ENCODE measurements around the gene HIVEP3.

The HIVEP3 gene

DNA sequence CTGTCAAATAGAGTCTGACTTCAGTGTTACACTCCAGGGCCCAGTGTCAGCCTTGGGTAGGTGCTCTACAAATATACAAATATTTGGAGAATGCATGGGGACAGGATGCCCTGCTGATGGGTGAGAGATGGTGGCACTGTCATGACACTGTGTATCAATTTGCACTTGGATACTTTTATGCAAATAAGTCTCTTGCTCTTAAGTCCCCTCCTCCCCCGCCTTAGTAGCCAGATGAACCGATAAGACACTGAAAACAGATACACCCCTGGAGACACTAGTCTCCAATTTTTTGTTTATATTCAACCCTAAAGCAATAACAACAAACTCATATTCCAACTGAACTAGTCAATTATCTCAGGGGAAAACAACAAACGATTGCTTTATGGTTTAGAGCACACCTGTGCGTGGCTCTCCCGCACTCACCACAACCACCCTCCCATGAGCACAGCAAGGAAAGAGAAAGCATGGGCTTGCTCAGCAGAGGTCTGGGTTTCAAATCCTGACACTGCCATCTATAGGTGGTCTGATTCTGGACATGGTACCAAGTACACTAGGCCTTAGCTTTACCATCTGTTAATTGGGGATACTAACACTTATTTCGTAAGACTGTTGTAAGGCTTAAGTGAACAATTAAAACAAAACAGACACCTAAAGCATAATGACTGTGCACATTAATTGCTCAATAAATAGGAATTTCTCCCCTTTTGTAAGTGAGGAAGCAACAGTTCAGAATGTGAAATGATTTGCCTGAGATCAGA lies 50.3 kb downstream of the HIVEP3 start:
- no peak for FAIRE-seq

DNA sequence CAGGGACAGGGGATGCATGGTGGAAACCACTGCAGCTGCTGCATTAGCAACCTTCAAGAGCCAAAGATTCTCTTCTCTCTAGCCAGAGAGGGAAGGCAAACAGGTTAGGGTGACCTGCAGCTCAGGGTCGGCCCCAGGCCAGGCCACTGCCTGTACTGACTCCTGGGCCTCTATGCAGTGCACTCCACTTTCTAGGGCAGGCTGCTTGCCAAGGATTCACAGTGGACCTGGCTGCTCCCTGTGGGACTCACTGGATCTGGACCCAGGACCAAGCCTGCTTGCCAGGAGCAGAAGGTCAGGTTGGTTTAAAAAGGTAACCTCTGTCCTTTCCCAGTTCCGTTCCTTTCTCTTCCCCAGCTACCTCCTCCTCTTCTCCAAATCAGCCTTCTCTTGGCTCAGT lies 52.4 kb downstream of the HIVEP3 start:
- FAIRE-seq, result no peak

DNA sequence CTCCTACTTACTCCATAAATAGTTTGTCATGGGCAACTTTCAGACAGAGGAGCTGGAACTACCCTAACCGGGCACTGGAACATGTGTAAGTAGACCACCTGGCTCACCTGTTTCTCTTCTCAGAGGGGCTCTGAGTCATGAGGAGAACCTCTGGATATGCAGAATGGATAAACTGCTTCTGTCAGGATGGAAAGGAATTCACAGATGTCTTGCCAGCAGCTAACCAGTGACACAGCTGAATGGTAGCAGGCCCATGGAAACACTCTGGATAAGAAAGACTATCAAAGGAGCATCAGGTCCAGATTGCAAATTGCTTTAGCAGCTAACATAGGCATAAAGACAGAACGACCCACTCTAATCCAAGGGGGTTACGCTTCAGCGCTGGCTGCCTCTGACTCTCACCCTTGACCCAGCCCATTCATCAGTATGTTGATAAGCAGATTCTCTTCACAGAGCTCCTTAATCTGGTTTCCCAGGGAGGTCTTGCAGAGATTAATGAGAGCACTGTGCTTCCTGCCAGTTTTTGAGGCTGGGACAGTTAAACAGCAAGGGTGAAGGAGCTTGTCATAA lies 54.2 kb downstream of the HIVEP3 start:
- FAIRE-seq, result no peak

GRCh38 chr1:41863718-41864117 lies 55.0 kb downstream of the HIVEP3 start:
- no peak for FAIRE-seq

DNA sequence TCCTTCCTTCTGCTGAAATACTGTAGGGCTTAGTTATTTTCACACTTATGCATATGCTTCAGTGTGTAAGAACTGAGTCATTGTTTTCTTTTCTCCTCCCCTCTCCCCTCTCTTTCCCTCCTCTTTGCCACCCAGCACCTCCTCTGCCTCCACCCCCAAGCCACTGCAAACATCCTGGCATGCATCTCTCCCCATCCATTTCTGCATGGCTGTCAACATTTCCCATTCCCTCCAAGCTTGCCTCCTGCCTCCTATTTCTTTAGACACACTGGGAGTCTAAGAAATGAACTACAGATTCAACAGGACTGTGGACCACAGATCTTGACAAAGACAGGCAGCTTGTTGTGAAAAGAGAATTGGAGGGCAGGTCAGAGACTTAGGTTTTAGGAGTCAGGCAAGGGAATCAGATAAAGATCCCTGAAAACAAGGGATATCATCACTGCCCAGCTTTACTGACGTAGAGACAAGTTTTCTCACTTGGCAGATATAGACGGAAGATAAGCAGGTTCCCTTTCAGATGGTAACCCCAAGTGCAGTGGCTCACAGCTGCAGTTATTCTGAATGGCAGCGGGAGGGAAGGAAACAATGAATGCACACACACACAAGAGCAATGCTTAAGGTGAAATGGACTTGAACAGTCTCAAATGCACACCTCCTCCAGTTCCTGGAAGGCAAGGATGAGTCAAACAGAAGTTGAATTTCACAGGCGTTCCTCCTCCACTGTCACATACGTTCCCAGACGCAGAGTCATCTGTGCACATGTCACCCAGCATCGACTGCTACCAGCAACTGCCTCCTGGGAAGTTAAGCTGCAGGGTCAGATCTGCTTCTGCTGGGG lies 56.1 kb downstream of the HIVEP3 start:
- FAIRE-seq, result no peak

GRCh38 chr1:41861535-41862383 lies 57.0 kb downstream of the HIVEP3 start:
- no peak for FAIRE-seq

GRCh38 chr1:41860771-41861170 lies 58.0 kb downstream of the HIVEP3 start:
- no peak for FAIRE-seq

DNA sequence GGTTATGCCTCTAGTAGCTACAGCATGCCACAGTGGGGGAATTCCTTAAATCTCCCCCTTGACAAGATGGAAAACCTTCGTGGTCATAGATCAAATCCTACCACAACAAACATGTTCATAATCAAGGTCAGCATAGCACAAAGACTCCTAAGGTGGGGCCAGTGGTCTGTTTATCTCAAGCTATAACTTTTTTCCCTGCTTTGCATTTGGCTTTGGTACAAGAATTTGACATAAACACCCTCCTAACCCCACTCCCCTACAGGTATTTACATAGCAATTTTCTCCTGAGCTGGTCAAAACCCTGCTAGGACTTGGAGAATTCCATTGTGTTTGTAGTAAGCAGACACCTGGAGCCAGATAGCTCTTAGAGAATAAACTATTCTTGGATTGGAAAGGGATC lies 58.5 kb downstream of the HIVEP3 start:
- no peak for FAIRE-seq

GRCh38 chr1:41859686-41860085 lies 59.0 kb downstream of the HIVEP3 start:
- no peak for FAIRE-seq

DNA sequence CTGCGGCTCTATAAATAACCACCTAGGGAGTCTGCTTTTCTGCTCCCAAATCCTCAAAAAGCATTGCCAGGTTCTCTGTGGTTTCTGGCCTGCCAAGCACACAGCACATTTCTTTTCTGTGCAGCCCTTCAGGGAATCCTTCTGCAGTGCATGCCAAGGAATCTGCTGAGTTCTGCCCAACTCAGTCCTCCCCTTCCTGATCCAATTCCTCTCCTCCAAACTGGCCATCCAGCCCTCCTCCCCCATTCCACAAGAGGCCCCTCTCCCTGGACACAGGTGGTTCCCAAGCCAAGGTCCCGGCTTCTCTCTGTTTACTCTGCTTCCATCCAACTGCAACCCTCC lies 61.8 kb downstream of the HIVEP3 start:
- no peak for FAIRE-seq

DNA sequence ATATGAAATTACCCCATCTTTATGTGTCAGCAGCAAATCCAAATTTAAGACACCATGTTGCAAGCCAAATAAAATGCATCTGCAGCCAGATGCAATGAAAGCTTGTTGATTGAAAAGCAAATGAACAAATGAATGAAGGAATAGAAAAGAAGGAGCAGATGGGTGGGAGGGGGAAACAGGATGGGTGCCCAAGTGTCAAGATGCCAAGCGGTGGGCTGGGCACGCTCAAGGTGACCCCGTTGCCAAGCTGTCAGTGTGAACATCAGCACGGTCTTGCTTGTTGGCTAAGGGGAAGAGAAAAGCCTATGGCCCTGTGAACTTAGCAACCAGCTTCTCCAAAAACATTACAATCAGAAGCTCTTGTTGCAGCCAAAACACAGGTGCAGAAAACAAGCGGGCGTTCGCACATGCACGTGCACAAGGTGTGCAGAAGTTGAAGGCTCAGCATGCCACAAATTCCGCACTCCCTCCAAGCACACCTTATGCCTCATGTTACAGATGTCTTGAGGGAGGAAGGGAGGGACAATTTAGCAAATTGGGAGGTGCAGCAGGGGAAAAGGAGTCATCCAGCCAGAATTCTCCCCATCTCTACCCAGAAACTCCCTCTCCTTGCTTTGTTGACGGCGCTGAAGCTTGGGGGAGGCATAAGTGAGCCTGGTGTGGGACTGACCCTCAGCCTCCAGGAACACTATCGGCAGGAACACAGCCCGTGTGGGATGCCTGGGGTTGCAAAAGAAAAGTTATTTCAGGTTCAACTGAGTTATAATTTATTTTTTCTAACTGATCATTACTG lies 62.4 kb downstream of the HIVEP3 start:
- no peak for FAIRE-seq

GRCh38 chr1:41855713-41856112 lies 63.0 kb downstream of the HIVEP3 start:
- FAIRE-seq, result no peak

DNA sequence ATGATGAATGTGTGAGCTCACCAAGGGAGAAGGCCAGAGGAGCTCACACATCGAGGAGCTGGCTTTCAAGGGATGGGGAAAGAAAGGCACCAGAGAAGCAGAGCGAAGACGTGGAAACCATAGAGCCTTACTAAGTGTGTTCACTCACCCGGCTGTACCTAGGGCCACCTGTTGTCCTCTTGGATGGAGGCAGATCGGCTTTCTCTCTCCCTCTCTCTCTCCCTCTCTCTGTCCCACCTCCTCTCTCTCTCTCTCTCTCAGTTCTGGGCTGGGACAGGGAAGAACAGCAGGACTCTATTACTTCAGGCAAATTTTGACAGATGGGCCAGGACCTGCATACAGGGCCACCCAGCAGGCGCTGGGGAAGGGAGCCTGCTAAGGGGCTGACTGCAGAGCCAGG lies 64.8 kb downstream of the HIVEP3 start:
- no peak for FAIRE-seq

DNA sequence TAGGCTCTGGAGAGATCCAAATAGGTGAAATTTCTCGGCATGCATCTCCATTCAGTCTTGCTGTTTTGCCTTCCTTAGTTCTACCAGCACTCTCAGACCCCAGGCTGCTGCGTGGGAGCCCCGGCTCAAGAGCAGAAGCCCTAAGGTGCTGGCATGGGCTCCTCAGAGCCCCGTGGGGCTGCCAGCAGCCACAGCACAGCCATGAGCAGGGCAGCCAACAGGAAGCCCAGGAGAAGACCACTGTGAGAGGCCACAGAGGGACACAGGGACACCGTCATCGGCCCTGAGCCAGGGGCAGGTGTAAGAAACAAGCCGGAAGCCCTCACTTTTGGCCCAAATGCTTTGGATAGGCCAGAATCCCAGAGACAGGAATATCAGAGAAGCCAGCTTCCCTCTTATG lies 66.6 kb downstream of the HIVEP3 start:
- FAIRE-seq, result no peak

DNA sequence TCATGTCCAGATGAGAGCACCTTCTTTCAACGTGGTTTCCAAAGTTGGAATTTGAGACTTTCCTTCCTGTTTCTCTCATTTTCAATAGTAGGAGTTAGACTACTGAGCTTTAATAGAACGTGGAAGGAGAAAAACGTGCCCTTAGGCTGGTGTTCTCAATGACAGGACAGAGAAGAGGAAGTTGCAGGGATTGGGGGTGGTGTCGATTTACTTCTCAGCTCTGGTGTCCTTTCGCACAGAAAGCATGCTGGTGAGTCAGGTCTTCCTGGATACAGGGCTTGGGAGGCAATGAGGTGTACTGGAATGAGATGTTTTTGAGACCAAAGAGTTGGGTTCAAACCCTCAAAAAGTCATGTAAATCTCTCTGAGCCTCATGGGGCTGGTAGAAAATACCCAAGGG lies 67.1 kb downstream of the HIVEP3 start:
- no peak for FAIRE-seq

DNA sequence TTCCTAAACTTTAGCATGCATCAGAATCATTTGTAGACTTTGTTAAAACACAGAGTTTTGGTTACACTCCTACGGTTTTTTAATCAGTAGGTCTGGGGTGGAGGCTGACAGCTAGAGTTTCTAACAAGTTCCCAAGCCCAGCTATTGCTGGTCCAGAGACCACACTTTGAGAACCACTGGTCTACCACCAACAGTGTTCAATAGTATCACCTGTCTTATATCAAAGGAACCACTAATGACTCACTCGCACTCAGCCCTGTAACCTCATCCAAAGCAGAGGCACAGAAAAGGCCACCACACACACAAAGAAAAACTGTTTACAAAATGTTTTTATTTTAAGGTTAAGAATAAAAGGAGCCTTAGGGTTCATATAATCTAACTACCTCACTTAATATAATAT lies 68.7 kb downstream of the HIVEP3 start:
- no peak for FAIRE-seq

DNA sequence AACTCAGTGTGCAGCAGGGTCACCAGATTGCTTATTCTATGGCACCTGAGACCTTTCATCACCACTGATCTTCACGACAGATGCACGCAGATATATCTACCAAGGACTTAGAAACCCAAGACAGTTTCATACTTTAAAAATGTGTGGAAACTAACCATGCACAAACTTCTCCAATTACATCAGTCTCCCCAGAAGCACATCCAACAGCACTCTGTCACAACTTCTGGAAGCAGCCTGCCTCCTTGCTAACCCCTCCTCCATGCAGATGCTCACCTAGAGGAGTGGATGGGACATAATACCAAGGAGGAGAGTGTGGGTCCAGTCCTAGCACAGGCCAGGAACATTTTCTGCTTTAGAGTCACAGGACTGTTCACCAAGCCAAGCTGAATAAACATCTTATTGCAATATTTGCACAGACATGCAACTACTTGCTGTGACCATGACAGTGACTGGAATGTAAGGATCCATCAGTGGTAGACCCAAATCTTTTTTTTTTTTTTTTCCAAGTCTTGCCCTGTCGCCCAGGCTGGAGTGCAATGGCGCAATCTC lies 69.4 kb downstream of the HIVEP3 start:
- no peak for FAIRE-seq

- FAIRE-seq, result no peak
Observed at GRCh38 chr1:41848216-41848952, 70.3 kb downstream of the HIVEP3 start.

GRCh38 chr1:41847733-41848132 lies 71.0 kb downstream of the HIVEP3 start:
- no peak for FAIRE-seq

DNA sequence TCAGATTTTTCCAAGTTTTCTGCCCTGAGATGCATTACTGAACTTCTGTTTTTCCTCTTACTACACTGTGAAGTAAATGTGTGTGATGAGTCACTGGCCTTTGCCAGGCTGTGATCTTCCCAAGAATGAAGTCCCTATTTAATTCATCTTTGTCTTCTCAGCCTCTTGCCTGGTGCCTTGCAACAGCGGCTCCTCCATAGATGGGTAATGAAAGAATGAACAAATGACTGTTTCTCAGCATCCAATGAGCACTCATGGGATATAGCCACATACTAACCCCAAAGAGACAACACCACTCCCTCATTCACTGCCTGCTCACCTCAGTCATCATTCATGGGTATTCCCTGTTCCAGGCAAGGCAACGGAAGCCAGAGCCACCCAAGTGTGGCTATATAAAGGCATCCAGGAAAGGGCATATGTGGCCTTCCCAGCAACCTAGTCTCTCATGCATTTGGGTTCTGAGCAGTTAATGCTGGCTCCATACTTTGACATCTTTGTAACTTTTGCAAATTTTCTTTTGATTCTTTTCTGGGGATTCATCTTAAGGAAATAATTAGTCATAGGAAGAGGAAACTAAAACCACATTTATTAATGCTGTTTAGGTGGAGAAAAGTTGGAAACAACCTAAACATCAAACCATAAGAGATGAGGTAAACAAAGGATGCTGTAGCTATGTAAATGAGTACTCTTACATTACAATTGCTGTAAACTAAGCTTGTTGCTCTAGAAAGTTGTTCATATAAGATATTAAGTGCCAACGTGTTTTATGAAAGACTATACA lies 71.9 kb downstream of the HIVEP3 start:
- no peak for FAIRE-seq
